ENCODE results near the gene SART3.
"Not testable (repeated sequence)": the region's sequence is repeated elsewhere in the genome, so short reads cannot be mapped to it uniquely, and the experiment has no call there.

Gene SART3

GRCh38 chr12:108578813-108579212 is 17.8 kb upstream of the SART3 start:
- DNase-seq = no peak

GRCh38 chr12:108578264-108578663 is 17.3 kb upstream of the SART3 start:
- no peak for DNase-seq

- no peak for DNase-seq
These were observed 16.5 kb upstream of the SART3 start for GRCh38 chr12:108577458-108577857.

- no peak for DNase-seq
These were observed 15.8 kb upstream of the SART3 start for GRCh38 chr12:108576660-108577234.

- DNase-seq = no peak
These were observed 14.4 kb upstream of the SART3 start for GRCh38 chr12:108575199-108575912.

- DNase-seq = not testable (repeated sequence)
These were observed 13.3 kb upstream of the SART3 start for GRCh38 chr12:108574276-108574675.

- DNase-seq = no peak
These were observed 12.3 kb upstream of the SART3 start for GRCh38 chr12:108573317-108573716.

- DNase-seq = no peak
These were observed 11.3 kb upstream of the SART3 start for GRCh38 chr12:108572166-108572790.

GRCh38 chr12:108571609-108572165 is 10.7 kb upstream of the SART3 start:
- DNase-seq = no peak

- no peak for DNase-seq
These were observed 10.0 kb upstream of the SART3 start for GRCh38 chr12:108570743-108571608.

GRCh38 chr12:108568338-108569154 is 7.6 kb upstream of the SART3 start:
- DNase-seq = peak; percentile 77

GRCh38 chr12:108567406-108568337 is 6.7 kb upstream of the SART3 start:
- no peak for DNase-seq

GRCh38 chr12:108566452-108566851 is 5.5 kb upstream of the SART3 start:
- DNase-seq = no peak

GRCh38 chr12:108565976-108566375 is 5.0 kb upstream of the SART3 start:
- peak; percentile 98 for DNase-seq

- no peak for DNase-seq
These were observed 4.2 kb upstream of the SART3 start for GRCh38 chr12:108565146-108565545.

- DNase-seq = no peak
These were observed 3.8 kb upstream of the SART3 start for GRCh38 chr12:108564724-108565123.

- no peak for DNase-seq
These were observed 2.8 kb upstream of the SART3 start for GRCh38 chr12:108563804-108564151.

- DNase-seq = peak; percentile 82
These were observed 2.3 kb upstream of the SART3 start for GRCh38 chr12:108563136-108563803.

- peak; percentile 95 for DNase-seq
These were observed 1.6 kb upstream of the SART3 start, which contains the start of gene ISCU for GRCh38 chr12:108562348-108563135. ISCU (plus strand) TSS chr12:108562596; CDS start chr12:108562623, 27 bp downstream.
